Psoas muscle (tissue), 8 donors: ENCODE data around the gene DAND5. TPM values are rescaled to one million over a fixed set of nuclear protein-coding genes. Genes with fewer than 3 reads are reported as not detected.
A peak's percentile ranks its signal among the peaks of the same experiment; 100 is the strongest.

ENCODE experiments used
- ATAC-seq, 4 donors: fragments of 200-7000 bp; cut with Tn5 transposase; one replicate each; pipeline ENCODE4 v1.9.1; 2020; ENCODE audit warnings: moderate library complexity in 3 of 4, mild to moderate bottlenecking in 2 of 4
- DNase-seq, 2 donors: peaks; one replicate each; pipeline ENCODE4 v3.0.0-alpha.2; 2020
- H3K27ac ChIP-seq: fragments of 200-600 bp; one replicate; pipeline ENCODE4 v1.8.0; 2022
- H3K27me3 ChIP-seq, 3 donors: fragments of 200-600 bp in 1 of 3; one replicate each; pipeline versions ENCODE4 v1.6.1 to v1.8.0; 2013 to 2022; ENCODE audit warnings: low read length in 2 of 3, mild to moderate bottlenecking in 2 of 3, moderate library complexity in 1 of 3; ENCODE audit not compliant: insufficient read depth in 3 of 3
- H3K36me3 ChIP-seq, 2 donors: fragments of 200-600 bp in 1 of 2; one replicate each; pipeline versions ENCODE4 v1.6.1 to v1.8.0; 2013 to 2022; ENCODE audit warnings: low read depth in 1 of 2, mild to moderate bottlenecking in 1 of 2, moderate library complexity in 1 of 2; ENCODE audit not compliant: insufficient read depth in 1 of 2
- H3K4me1 ChIP-seq: fragments of 200-600 bp; one replicate; pipeline ENCODE4 v1.8.0; 2022
- H3K4me3 ChIP-seq: fragments of 200-600 bp; one replicate; pipeline ENCODE4 v1.8.0; 2022; ENCODE audit warnings: mild to moderate bottlenecking
- H3K9me3 ChIP-seq: fragments of 200-600 bp; one replicate; pipeline ENCODE4 v1.8.0; 2022
- CTCF ChIP-seq: fragments of 200-600 bp; IDR thresholded peaks from one replicate; pipeline ENCODE4 v1.8.0; 2022; ENCODE audit warnings: antibody characterized with exemption
- WGBS, 3 donors: extraction: QIAGEN DNeasy Blood & Tissue Kit; methylation state at CpG; one replicate each; pipeline versions ENCODE4 v1.1.6 to v1.1.7; 2013; 5-methylcytosine and 5-hydroxymethylcytosine counted together
- intact Hi-C, 2 donors: fragments of 100-400 bp; cut with DNase I; formaldehyde crosslinking; loops; one replicate each; pipeline versions ENCODE4 v1.11.0 to v1.14.2; 2022
- polyA plus RNA-seq, 3 donors: library from polyadenylated mRNA; stranded (reverse); fragments of 200-250 nt; gene quantifications; one replicate each; pipeline ENCODE4 v1.2.3, GENCODE V29; 2013
- total RNA-seq, 4 donors: library from RNA; stranded (reverse); fragmentation: NEBNext Ultra II Directional in 2 of 4; extraction: Animal tissue kit (Norgen Biotek cat#: 25700) in 2 of 4; gene quantifications; one replicate each; pipeline versions ENCODE4 v1.2.1 to v1.2.4, GENCODE V29; 2021 to 2023
- donor health status: healthy with polysubstance abuse.
- donor health status: DM: no; HTN: no; CAD: no; lungs with moderate emphysema.
- donor health status: Bipolar disorder and iron deficiency.
- donor health status: healthy.
- donor health status: DM: yes; HTN: yes; CAD: no.
- donor health status: DM: no; HTN: no; CAD: no.
- donor health status: DM: no; HTN: no; CAD: no.
- donor health status: DM: yes; HTN: yes; CAD: no.

The DAND5 gene
- total and polyA plus RNA-seq, 7 donors, result 0.26 TPM; not detected in 6

- 56 to 70% (median 59%) methylated on average over 10 of the region's 10 CpGs for WGBS, 3 donors
- Histone ChIP-seq H3K27ac (no peak overlapping the region), H3K4me1 (peaks cover 16% of the 10 kb centered on the region), H3K36me3 (no peaks in the 10 kb centered on the region), H3K27me3 (no peaks in the 10 kb centered on the region), H3K4me3 (peak overlapping the region; percentile 56), H3K9me3 (no peaks in the 10 kb centered on the region)
- ATAC-seq (no peak), DNase-seq (no peak)
- TF ChIP-seq CTCF, result no peak
- intact Hi-C loops, result no loop called here
Measured at GRCh38 chr19:12983091-12983490, 13.7 kb downstream of the DAND5 start.

- H3K4me3 ChIP-seq, result peak overlapping the region; percentile 56
- ATAC-seq, result peak; percentile 74 to 84 (median 77)
- H3K4me1 ChIP-seq, result peaks cover 16% of the 10 kb centered on the region
- TF ChIP-seq CTCF, result peak; percentile 97
- WGBS, 3 donors, result 10 to 18% (median 11%) methylated on average over 27 to 51 of the region's 51 CpGs
- no peaks in the 10 kb centered on the region for H3K36me3 ChIP-seq
- DNase-seq, result peak; percentile 83 to 91
- no peak overlapping the region for H3K27ac ChIP-seq
- no peaks in the 10 kb centered on the region for H3K27me3 ChIP-seq
- H3K9me3 ChIP-seq, result no peaks in the 10 kb centered on the region
- intact Hi-C loops, result loop anchor here (1.0 to 2.0 kb wide), 4 partner anchors 25 to 79 kb away; no protein-coding TSS in a partner anchor
Measured at GRCh38 chr19:12983542-12984142, 14.3 kb downstream of the DAND5 start.

- Histone ChIP-seq H3K4me3 (no peak overlapping the region), H3K27ac (peak overlapping the region; percentile 83), H3K36me3 (no peaks in the 10 kb centered on the region), H3K27me3 (no peaks in the 10 kb centered on the region), H3K4me1 (peaks cover 16% of the 10 kb centered on the region), H3K9me3 (no peaks in the 10 kb centered on the region)
- TF ChIP-seq CTCF, result no peak
- no peak for DNase-seq
- WGBS, 3 donors, result 75 to 86% (median 80%) methylated on average over 3 of the region's 3 CpGs
- intact Hi-C loops, result loop anchor here (1.0 to 2.0 kb wide), 4 partner anchors 24 to 79 kb away; no protein-coding TSS in a partner anchor
- ATAC-seq, result peak in 1 of 4 donors; percentile 9
Measured at GRCh38 chr19:12984143-12984627, 14.8 kb downstream of the DAND5 start.

GRCh38 chr19:12984683-12985048, 15.3 kb downstream of the DAND5 start:
- peak overlapping the region; percentile 18 for H3K4me3 ChIP-seq
- no peaks in the 10 kb centered on the region for H3K27me3 ChIP-seq
- H3K36me3 ChIP-seq, result no peaks in the 10 kb centered on the region
- intact Hi-C loops, result loop anchor here (1.0 to 2.0 kb wide), 4 partner anchors 24 to 78 kb away; no protein-coding TSS in a partner anchor
- peak in 3 of 4 donors; percentile 13 to 44 (median 14) for ATAC-seq
- peaks cover 16% of the 10 kb centered on the region for H3K4me1 ChIP-seq
- TF ChIP-seq CTCF, result no peak
- DNase-seq, result peak in 1 of 2 donors; percentile 31
- H3K9me3 ChIP-seq, result no peaks in the 10 kb centered on the region
- H3K27ac ChIP-seq, result peak overlapping the region; percentile 83
- WGBS, 3 donors, result 17 to 23% (median 21%) methylated on average over 8 to 10 of the region's 10 CpGs
